H9 (cell line): Measurements from ENCODE around the gene NEXN. TPM values are rescaled to one million over a fixed set of nuclear protein-coding genes. Genes with fewer than 3 reads are reported as not detected.

Experiments
- DNase-seq: peaks from one replicate; pipeline ENCODE4 v3.0.0-alpha.2; 2017
- H2AFZ ChIP-seq: one replicate; pipeline ENCODE4 v1.6.1; 2013; ENCODE audit warnings: mild to moderate bottlenecking, low read length, control low read depth, moderate library complexity
- H2AK5ac ChIP-seq: 2 replicates; pipeline ENCODE4 v1.6.1; 2013; ENCODE audit warnings: low read length, control low read depth, mixed read lengths; ENCODE audit not compliant: insufficient read length
- H2BK120ac ChIP-seq: one replicate; pipeline ENCODE4 v1.6.1; 2013; ENCODE audit warnings: low read depth, mild to moderate bottlenecking, low read length, control low read depth, inconsistent platforms; ENCODE audit not compliant: poor library complexity, severe bottlenecking
- H2BK12ac ChIP-seq: 2 replicates; pipeline ENCODE4 v1.6.1; 2013; ENCODE audit warnings: low read length, control low read depth, mixed read lengths, low read depth; ENCODE audit not compliant: insufficient read length
- H2BK15ac ChIP-seq: 2 replicates; pipeline ENCODE4 v1.6.1; 2013; ENCODE audit warnings: low read depth, low read length, control low read depth
- H2BK20ac ChIP-seq: one replicate; pipeline ENCODE4 v1.6.1; 2013; ENCODE audit warnings: low read depth, mild to moderate bottlenecking, low read length, control low read depth, inconsistent platforms; ENCODE audit not compliant: poor library complexity, severe bottlenecking
- H2BK5ac ChIP-seq: 2 replicates; pipeline ENCODE4 v1.6.1; 2013; ENCODE audit warnings: low read length, control low read depth, mixed read lengths; ENCODE audit not compliant: insufficient read length
- H3K14ac ChIP-seq: 2 replicates; pipeline ENCODE4 v1.6.1; 2013; ENCODE audit warnings: low read length, control low read depth; ENCODE audit not compliant: insufficient read depth
- H3K18ac ChIP-seq: 2 replicates; pipeline ENCODE4 v1.6.1; 2013; ENCODE audit warnings: low read depth, mild to moderate bottlenecking, mixed read lengths, low read length, control low read depth; ENCODE audit not compliant: insufficient read length
- H3K23ac ChIP-seq: 2 replicates; pipeline ENCODE4 v1.6.1; 2013; ENCODE audit warnings: low read length, control low read depth, mixed read lengths, low read depth; ENCODE audit not compliant: insufficient read length
- H3K23me2 ChIP-seq: 2 replicates; pipeline ENCODE4 v1.6.1; 2013; ENCODE audit warnings: low read depth, mild to moderate bottlenecking, mixed read lengths, low read length, control low read depth; ENCODE audit not compliant: insufficient read length, poor library complexity, severe bottlenecking
- H3K27ac ChIP-seq: 2 replicates; pipeline ENCODE4 v1.5.1; 2013; ENCODE audit warnings: low read length, control low read depth, mixed read lengths, low read depth; ENCODE audit not compliant: insufficient read length
- H3K27me3 ChIP-seq: 2 replicates; pipeline ENCODE4 v1.6.1; 2013; ENCODE audit warnings: low read length, control low read depth, inconsistent platforms; ENCODE audit not compliant: insufficient read depth
- H3K4ac ChIP-seq: 2 replicates; pipeline ENCODE4 v1.6.1; 2013; ENCODE audit warnings: low read depth, mild to moderate bottlenecking, control low read depth, inconsistent platforms, low read length, moderate library complexity
- H3K4me1 ChIP-seq: 2 replicates; pipeline ENCODE4 v1.6.1; 2013; ENCODE audit warnings: low read length, control low read depth, inconsistent platforms; ENCODE audit not compliant: insufficient read depth
- H3K4me2 ChIP-seq: 2 replicates; pipeline ENCODE4 v1.6.1; 2013; ENCODE audit warnings: low read length, control low read depth, mixed read lengths; ENCODE audit not compliant: insufficient read length, insufficient read depth
- H3K56ac ChIP-seq: 2 replicates; pipeline ENCODE4 v1.6.1; 2013; ENCODE audit warnings: low read depth, mild to moderate bottlenecking, mixed read lengths, low read length, control low read depth; ENCODE audit not compliant: insufficient read length
- H3K79me1 ChIP-seq: 2 replicates; pipeline ENCODE4 v1.6.1; 2013; ENCODE audit warnings: low read depth, mild to moderate bottlenecking, moderate library complexity, low read length, control low read depth, inconsistent platforms; ENCODE audit not compliant: insufficient read depth, poor library complexity, severe bottlenecking
- H3K79me2 ChIP-seq: 2 replicates; pipeline ENCODE4 v1.6.1; 2013; ENCODE audit warnings: low read length, control low read depth, inconsistent platforms; ENCODE audit not compliant: insufficient read depth
- H3K9ac ChIP-seq: 2 replicates; pipeline ENCODE4 v1.6.1; 2013; ENCODE audit warnings: low read length, control low read depth, mixed read lengths; ENCODE audit not compliant: insufficient read length; ENCODE audit errors: extremely low read depth
- H3K9me3 ChIP-seq: one replicate; pipeline ENCODE4 v1.6.1; 2013; ENCODE audit warnings: low read depth, low read length, inconsistent platforms; ENCODE audit not compliant: control insufficient read depth
- H3T11ph ChIP-seq: one replicate; pipeline ENCODE4 v1.6.1; 2013; ENCODE audit warnings: mild to moderate bottlenecking, low read length, control low read depth, inconsistent platforms
- H4K20me1 ChIP-seq: one replicate; pipeline ENCODE4 v1.6.1; 2013; ENCODE audit not compliant: control insufficient read depth, insufficient read length, insufficient read depth
- H4K5ac ChIP-seq: 2 replicates; pipeline ENCODE4 v1.6.1; 2013; ENCODE audit warnings: low read depth, mild to moderate bottlenecking, mixed read lengths, low read length, control low read depth; ENCODE audit not compliant: insufficient read length
- H4K8ac ChIP-seq: replicated peaks from 2 replicates; pipeline ENCODE4 v1.6.1; 2013; ENCODE audit warnings: low read length, control low read depth, mixed read lengths, low read depth; ENCODE audit not compliant: insufficient read length
- H4K91ac ChIP-seq: 2 replicates; pipeline ENCODE4 v1.6.1; 2013; ENCODE audit warnings: low read depth, mild to moderate bottlenecking, moderate library complexity, mixed read lengths, low read length, control low read depth; ENCODE audit not compliant: insufficient read length
- H3K27ac Mint-ChIP-seq, 3 experiments: 2 replicates in 2 of 3; 3 replicates in 1 of 3; pipeline ENCODE4 v1.8.0; 2020 to 2021; ENCODE audit warnings: mixed read lengths in 3 of 3, mild to moderate bottlenecking in 1 of 3, moderate library complexity in 1 of 3
- H3K27me3 Mint-ChIP-seq: 2 replicates; pipeline ENCODE4 v1.8.0; 2021; ENCODE audit warnings: low read depth, mild to moderate bottlenecking, moderate library complexity, mixed read lengths
- H3K36me3 Mint-ChIP-seq, 3 experiments: 2 replicates in 2 of 3; 3 replicates in 1 of 3; pipeline ENCODE4 v1.8.0; 2020 to 2021; ENCODE audit warnings: low read depth in 3 of 3, mixed read lengths in 3 of 3; ENCODE audit not compliant: insufficient read depth in 1 of 3
- H3K4me1 Mint-ChIP-seq, 2 experiments: 2 replicates each; pipeline ENCODE4 v1.8.0; 2020; ENCODE audit warnings: mixed read lengths in 2 of 2
- H3K4me3 Mint-ChIP-seq, 2 experiments: 2 replicates in 1 of 2; 3 replicates in 1 of 2; pipeline ENCODE4 v1.8.0; 2020 to 2021; ENCODE audit warnings: mild to moderate bottlenecking in 2 of 2, mixed read lengths in 2 of 2, moderate library complexity in 1 of 2
- H3K9me3 Mint-ChIP-seq, 2 experiments: 2 replicates in 1 of 2; 3 replicates in 1 of 2; pipeline ENCODE4 v1.8.0; 2020; ENCODE audit warnings: mild to moderate bottlenecking in 2 of 2, mixed read lengths in 2 of 2, moderate library complexity in 1 of 2
- total RNA-seq: library from RNA; stranded (reverse); gene quantifications from 2 replicates; pipeline ENCODE4 v1.2.1, GENCODE V29; 2021
- TF ChIP-seq, protein P1 (sequence below): fragments of 200-600 bp; sonication (generic); conservative IDR thresholded peaks from 3 replicates; pipeline ENCODE4 v1.8.0; 2021; ENCODE audit warnings: antibody characterized with exemption, mild to moderate bottlenecking

The NEXN gene
- total RNA-seq, 1 experiment from 2014 or later: 3.2 TPM

DNA sequence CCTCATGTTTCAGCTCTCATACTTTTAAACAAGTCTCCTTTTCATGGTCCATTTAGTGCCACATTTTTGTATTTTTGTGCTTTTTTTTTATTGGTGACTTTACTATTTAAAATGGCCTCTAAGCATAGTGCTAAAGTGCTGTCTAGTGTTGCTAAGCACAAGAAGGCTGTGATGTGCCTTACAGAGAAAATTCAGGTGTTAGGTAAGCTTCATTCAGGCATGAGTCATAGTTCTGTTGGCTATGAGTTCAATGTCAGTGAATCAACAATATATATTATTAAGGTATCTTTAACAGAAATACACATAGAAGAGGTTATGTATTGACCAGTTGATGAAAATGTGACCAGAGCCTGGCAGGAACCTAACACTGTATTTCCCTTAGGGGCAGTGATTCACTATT, 103.2 kb downstream of the NEXN start:
- Histone ChIP-seq H4K5ac (no peak overlapping the region), H3T11ph (no peak overlapping the region), H3K18ac (no peak overlapping the region), H2BK12ac (no peak overlapping the region), H3K27ac (no peak overlapping the region), H4K20me1 (no peaks in the 10 kb centered on the region), H3K9ac (no peak overlapping the region), H3K4ac (no peak overlapping the region), H3K4me1 (no peaks in the 10 kb centered on the region), H3K23me2 (no peaks in the 10 kb centered on the region), H4K91ac (no peak overlapping the region), H2BK5ac (no peak overlapping the region), H2BK15ac (no peak overlapping the region), H3K79me1 (peaks cover 6% of the 10 kb centered on the region), H3K9me3 (no peaks in the 10 kb centered on the region), H2BK120ac (no peak overlapping the region), H3K56ac (no peak overlapping the region), H2BK20ac (no peak overlapping the region), H3K27me3 (no peaks in the 10 kb centered on the region), H3K14ac (no peak overlapping the region), H4K8ac (no peak overlapping the region), H3K23ac (no peak overlapping the region), H3K4me2 (no peak overlapping the region), H2AFZ (no peak overlapping the region), H2AK5ac (no peak overlapping the region), H3K79me2 (peaks cover 6% of the 10 kb centered on the region; the same call in 1 of the 2 replicates)
- Mint-ChIP-seq H3K9me3 (no peaks in the 10 kb centered on the region), H3K4me3 (no peak overlapping the region), H3K4me1 (peaks cover 12 to 18% of the 10 kb centered on the region in 2 experiments), H3K27ac (no peak overlapping the region), H3K36me3 (peaks cover 4 to 21% (median 17%) of the 10 kb centered on the region in 3 experiments), H3K27me3 (no peaks in the 10 kb centered on the region)
- TF ChIP-seq, protein P1, sequence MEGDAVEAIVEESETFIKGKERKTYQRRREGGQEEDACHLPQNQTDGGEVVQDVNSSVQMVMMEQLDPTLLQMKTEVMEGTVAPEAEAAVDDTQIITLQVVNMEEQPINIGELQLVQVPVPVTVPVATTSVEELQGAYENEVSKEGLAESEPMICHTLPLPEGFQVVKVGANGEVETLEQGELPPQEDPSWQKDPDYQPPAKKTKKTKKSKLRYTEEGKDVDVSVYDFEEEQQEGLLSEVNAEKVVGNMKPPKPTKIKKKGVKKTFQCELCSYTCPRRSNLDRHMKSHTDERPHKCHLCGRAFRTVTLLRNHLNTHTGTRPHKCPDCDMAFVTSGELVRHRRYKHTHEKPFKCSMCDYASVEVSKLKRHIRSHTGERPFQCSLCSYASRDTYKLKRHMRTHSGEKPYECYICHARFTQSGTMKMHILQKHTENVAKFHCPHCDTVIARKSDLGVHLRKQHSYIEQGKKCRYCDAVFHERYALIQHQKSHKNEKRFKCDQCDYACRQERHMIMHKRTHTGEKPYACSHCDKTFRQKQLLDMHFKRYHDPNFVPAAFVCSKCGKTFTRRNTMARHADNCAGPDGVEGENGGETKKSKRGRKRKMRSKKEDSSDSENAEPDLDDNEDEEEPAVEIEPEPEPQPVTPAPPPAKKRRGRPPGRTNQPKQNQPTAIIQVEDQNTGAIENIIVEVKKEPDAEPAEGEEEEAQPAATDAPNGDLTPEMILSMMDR: no peak
- no peak for DNase-seq

Other genes starting within 250 kb of the NEXN start
- 51.1 and 52.4 TPM in 2 replicates for gene ZZZ3, start 206.0 kb upstream of the NEXN start, total RNA-seq
- 51.5 and 52.0 TPM in 2 replicates for gene USP33, start 128.8 kb upstream of the NEXN start, total RNA-seq
- gene MIGA1, start 109.0 kb upstream of the NEXN start, total RNA-seq: 6.3 and 6.7 TPM in 2 replicates
- gene FUBP1, start 90.4 kb downstream of the NEXN start, total RNA-seq: 271 TPM in 2 replicates
- 8.1 and 8.6 TPM in 2 replicates for gene DNAJB4, start 116.3 kb downstream of the NEXN start, total RNA-seq
- gene GIPC2, start 157.3 kb downstream of the NEXN start, total RNA-seq: 0.85 and 0.90 TPM in 2 replicates